Suprapubic skin (tissue), 3 donors: Measurements from ENCODE around the gene GRIN2A.

Source experiments
- CTCF ChIP-seq, 2 donors: fragments of 200-600 bp in 1 of 2; fragments of 450-650 bp in 1 of 2; sonication (generic) in 1 of 2; IDR thresholded peaks; one replicate each; pipeline ENCODE4 v1.5.1; 2016 to 2019; ENCODE audit warnings: antibody characterized with exemption in 2 of 2, mild to moderate bottlenecking in 1 of 2, moderate library complexity in 1 of 2
- POLR2A ChIP-seq, 2 donors: fragments of 450-650 bp; IDR thresholded peaks; one replicate each; pipeline ENCODE4 v1.6.1; 2017; ENCODE audit warnings: antibody characterized with exemption in 2 of 2, mild to moderate bottlenecking in 2 of 2, moderate library complexity in 2 of 2

GRCh38 chr16:9934723-9935508 lies 247.3 kb downstream of the GRIN2A start:
- TF ChIP-seq CTCF (IDR thresholded peaks at IDR 0.05) (no peak), POLR2A (IDR thresholded peaks at IDR 0.05) (no peak)
